Body of pancreas (tissue), 4 donors: ENCODE data around the gene LDHAL6A. TPM values are rescaled to one million over a fixed set of nuclear protein-coding genes. Genes with fewer than 3 reads are reported as not detected.

ENCODE experiments used
- ATAC-seq: fragments of 150-250 bp; one replicate; pipeline ENCODE4 v1.9.1; 2016
- DNase-seq, 4 donors: peaks; one replicate each; pipeline ENCODE4 v3.0.0-alpha.2; 2019
- H3K27ac ChIP-seq, 4 donors: fragments of 200-600 bp; sonication (generic); 1 replicate in 3 of 4; 2 replicates in 1 of 4; pipeline versions ENCODE4 v1.5.1 to v1.6.1; 2016 to 2019; ENCODE audit warnings: mild to moderate bottlenecking in 1 of 4, mixed read lengths in 1 of 4, moderate library complexity in 1 of 4
- H3K27me3 ChIP-seq, 2 donors: fragments of 200-600 bp; sonication (generic); one replicate each; pipeline ENCODE4 v1.6.0; 2016; ENCODE audit warnings: mild to moderate bottlenecking in 1 of 2
- H3K36me3 ChIP-seq, 2 donors: fragments of 200-600 bp; sonication (generic); replicated peaks in 1 of 2; 2 replicates each; pipeline ENCODE4 v1.5.1; 2016; ENCODE audit warnings: low read depth in 2 of 2; ENCODE audit not compliant: insufficient read depth in 1 of 2
- H3K4me1 ChIP-seq: fragments of 200-600 bp; sonication (generic); one replicate; pipeline ENCODE4 v1.6.0; 2016
- H3K4me3 ChIP-seq, 2 donors: fragments of 200-600 bp; sonication (generic); 1 replicate in 1 of 2; 2 replicates in 1 of 2; pipeline ENCODE4 v1.5.1; 2016 to 2019
- H3K9me3 ChIP-seq, 3 donors: fragments of 200-600 bp; sonication (generic); 1 replicate in 2 of 3; 2 replicates in 1 of 3; pipeline ENCODE4 v1.5.1; 2016
- CTCF ChIP-seq, 7 experiments: fragments of 450-650 bp in 4 of 7; fragments of 200-600 bp in 3 of 7; sonication (generic) in 3 of 7; IDR thresholded peaks; one replicate each; pipeline ENCODE4 v1.5.1; 2016 to 2019; ENCODE audit warnings: antibody characterized with exemption in 7 of 7
- POLR2A ChIP-seq, 3 donors: fragments of 450-650 bp; IDR thresholded peaks; one replicate each; pipeline ENCODE4 v1.6.1; 2016; ENCODE audit warnings: antibody characterized with exemption in 3 of 3, mild to moderate bottlenecking in 2 of 3
- WGBS, 2 donors: methylation state at CpG; one replicate each; pipeline ENCODE4 v1.1.5; 2017; 5-methylcytosine and 5-hydroxymethylcytosine counted together
- intact Hi-C: fragments of 100-400 bp; cut with DNase I; formaldehyde crosslinking; loops from one replicate; pipeline ENCODE4 v1.15.1; 2023
- total RNA-seq, 2 donors: library from RNA; depleted of rRNA; stranded (reverse); fragments of >200 nt; gene quantifications; one replicate each; pipeline ENCODE4 v1.1.0, GENCODE V29; 2016

The LDHAL6A gene
- total RNA-seq, 2 donors from 2014 or later, result not detected

GRCh38 chr11:18495703-18496102, 40.0 kb downstream of the LDHAL6A start:
- H3K4me1 ChIP-seq, result peaks cover 11% of the 10 kb centered on the region
- H3K27me3 ChIP-seq, result no peaks in the 10 kb centered on the region
- no peak for ATAC-seq
- H3K36me3 ChIP-seq, result peaks cover 0 to 12% of the 10 kb centered on the region in 2 donors
- 81 to 86% methylated on average over 4 of the region's 4 CpGs for WGBS, 2 donors
- H3K4me3 ChIP-seq, result no peak overlapping the region
- DNase-seq, result no peak
- H3K9me3 ChIP-seq, result no peaks in the 10 kb centered on the region
- H3K27ac ChIP-seq, result no peak overlapping the region
- no peak for TF ChIP-seq CTCF (IDR thresholded peaks at IDR 0.05)
- no peak for TF ChIP-seq POLR2A (IDR thresholded peaks at IDR 0.05)
- intact Hi-C loops, result no loop called here

GRCh38 chr11:18498039-18498438, 42.4 kb downstream of the LDHAL6A start:
- Histone ChIP-seq H3K27me3 (no peaks in the 10 kb centered on the region), H3K27ac (no peak overlapping the region), H3K36me3 (peaks cover 0 to 19% of the 10 kb centered on the region in 2 donors), H3K9me3 (no peaks in the 10 kb centered on the region), H3K4me3 (no peak overlapping the region), H3K4me1 (peaks cover 9% of the 10 kb centered on the region)
- ATAC-seq (no peak), DNase-seq (no peak)
- intact Hi-C loops, result no loop called here
- TF ChIP-seq CTCF (IDR thresholded peaks at IDR 0.05), result no peak
- TF ChIP-seq POLR2A (IDR thresholded peaks at IDR 0.05), result no peak
- WGBS, 2 donors, result 82 to 93% methylated on average over 1 of the region's 1 CpG

GRCh38 chr11:18501629-18502028, 46.0 kb downstream of the LDHAL6A start:
- Histone ChIP-seq H3K4me1 (no peaks in the 10 kb centered on the region), H3K27ac (no peak overlapping the region), H3K4me3 (no peak overlapping the region), H3K27me3 (no peaks in the 10 kb centered on the region), H3K36me3 (peaks cover 0 to 20% of the 10 kb centered on the region in 2 donors), H3K9me3 (no peaks in the 10 kb centered on the region)
- DNase-seq (no peak), ATAC-seq (no peak)
- no peak for TF ChIP-seq POLR2A (IDR thresholded peaks at IDR 0.05)
- no peak for TF ChIP-seq CTCF (IDR thresholded peaks at IDR 0.05)
- intact Hi-C loops, result no loop called here
- 100% methylated on average over 1 of the region's 1 CpG for WGBS, 2 donors

GRCh38 chr11:18502352-18502751, 46.7 kb downstream of the LDHAL6A start:
- ATAC-seq (no peak), DNase-seq (no peak)
- Histone ChIP-seq H3K36me3 (peaks cover 0 to 22% of the 10 kb centered on the region in 2 donors), H3K9me3 (no peaks in the 10 kb centered on the region), H3K27ac (no peak overlapping the region), H3K4me3 (no peak overlapping the region), H3K4me1 (no peaks in the 10 kb centered on the region), H3K27me3 (no peaks in the 10 kb centered on the region)
- TF ChIP-seq CTCF (IDR thresholded peaks at IDR 0.05) (no peak), POLR2A (IDR thresholded peaks at IDR 0.05) (no peak)
- intact Hi-C loops, result no loop called here

GRCh38 chr11:18521122-18521521, 65.5 kb downstream of the LDHAL6A start:
- no peak for DNase-seq
- Histone ChIP-seq H3K27ac (no peak overlapping the region), H3K27me3 (no peaks in the 10 kb centered on the region), H3K9me3 (no peaks in the 10 kb centered on the region), H3K4me3 (no peak overlapping the region), H3K36me3 (peaks cover 0 to 3% of the 10 kb centered on the region in 2 donors), H3K4me1 (peaks cover 24% of the 10 kb centered on the region)
- intact Hi-C loops, result no loop called here
- WGBS, 2 donors, result 93 to 94% methylated on average over 3 of the region's 3 CpGs
- no peak for TF ChIP-seq POLR2A (IDR thresholded peaks at IDR 0.05)
- no peak for TF ChIP-seq CTCF (IDR thresholded peaks at IDR 0.05)
- no peak for ATAC-seq
